ENCODE data around the gene CAD.

The CAD gene

GRCh38 chr2:27250652-27251379 is 33.6 kb downstream of the CAD start:
- no peak for DNase-seq (ENCODE audit: low spot score)
- TF ChIP-seq CTCF (IDR thresholded peaks at IDR 0.05; ENCODE audit: extremely low read depth, missing control alignments): no peak

DNA sequence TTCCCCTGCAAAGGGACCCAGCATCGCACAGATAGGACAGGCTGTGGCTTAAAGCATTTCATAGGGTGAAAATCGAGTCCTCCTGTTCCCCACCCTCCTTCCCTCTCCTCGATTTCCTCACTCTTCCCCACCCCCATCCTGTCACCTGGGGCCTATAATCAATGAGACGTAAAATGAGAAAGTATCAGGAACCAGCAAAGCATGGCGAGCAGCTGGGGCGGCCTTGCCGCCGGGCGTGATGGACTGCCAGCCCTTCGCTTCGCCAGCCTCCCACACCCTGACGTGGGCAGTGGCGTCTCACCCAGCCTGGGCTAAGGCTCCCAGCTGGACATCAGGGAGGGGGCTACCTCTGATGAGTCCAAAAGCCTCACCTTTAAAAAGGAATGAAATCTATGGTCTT is 34.6 kb downstream of the CAD start:
- no peak for TF ChIP-seq CTCF (IDR thresholded peaks at IDR 0.05; ENCODE audit: extremely low read depth, missing control alignments)
- no peak for DNase-seq (ENCODE audit: low spot score)

DNA sequence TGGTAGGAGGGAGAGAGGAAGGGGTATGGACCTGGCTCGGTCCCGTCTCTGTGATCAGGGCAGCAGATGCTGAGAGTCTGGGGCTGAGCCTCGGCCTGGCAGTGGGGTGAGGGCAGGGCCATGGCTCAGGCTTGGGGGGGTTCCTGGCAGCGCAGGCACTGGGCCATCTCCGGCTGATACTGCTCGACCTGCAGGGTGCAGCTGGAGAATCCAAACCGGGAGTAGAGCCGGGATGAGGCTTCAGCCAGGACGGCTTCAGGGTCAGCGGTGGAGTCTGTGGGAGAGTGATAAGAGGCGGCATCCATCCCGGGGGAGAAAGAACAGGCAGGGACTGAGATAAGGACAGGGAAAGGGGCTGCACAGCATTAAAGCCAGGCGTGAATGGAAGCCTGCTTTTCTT is 38.0 kb downstream of the CAD start:
- no peak for DNase-seq (ENCODE audit: low spot score)
- no peak for TF ChIP-seq CTCF (IDR thresholded peaks at IDR 0.05; ENCODE audit: extremely low read depth, missing control alignments)

GRCh38 chr2:27255660-27256059 is 38.5 kb downstream of the CAD start:
- no peak for DNase-seq (ENCODE audit: low spot score)
- TF ChIP-seq CTCF (IDR thresholded peaks at IDR 0.05; ENCODE audit: extremely low read depth, missing control alignments): no peak

DNA sequence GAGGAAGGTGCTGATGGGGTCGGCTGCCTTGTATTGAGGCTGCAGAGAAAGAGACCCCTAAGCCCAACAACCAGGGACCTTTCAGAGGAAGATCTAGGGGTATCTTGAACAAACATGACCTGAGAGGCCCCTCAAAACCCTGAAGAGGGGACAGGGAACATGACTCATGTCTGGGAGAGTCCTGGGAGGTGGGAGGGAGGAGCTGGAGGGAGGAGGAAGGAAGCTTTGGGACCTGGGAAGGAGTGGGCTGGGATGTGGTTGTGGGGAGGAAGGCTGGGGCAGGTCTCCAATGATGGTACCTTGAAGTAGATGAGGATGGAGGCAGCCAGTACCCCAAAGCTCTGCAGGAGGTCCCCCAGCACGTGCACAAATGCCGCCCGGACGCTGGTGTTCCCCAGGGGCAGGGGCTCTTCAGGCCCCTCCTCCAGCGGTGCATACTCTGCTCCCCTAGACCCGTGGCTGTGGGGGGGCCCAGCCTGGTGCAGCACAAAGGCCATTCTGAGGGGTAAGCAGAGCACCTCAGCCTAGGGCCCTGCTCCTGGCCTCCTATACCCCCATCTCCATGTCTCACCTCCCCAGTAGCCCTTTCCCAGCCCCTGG is 39.8 kb downstream of the CAD start:
- no peak for TF ChIP-seq CTCF (IDR thresholded peaks at IDR 0.05; ENCODE audit: extremely low read depth, missing control alignments)
- DNase-seq (ENCODE audit: low spot score): no peak

DNA sequence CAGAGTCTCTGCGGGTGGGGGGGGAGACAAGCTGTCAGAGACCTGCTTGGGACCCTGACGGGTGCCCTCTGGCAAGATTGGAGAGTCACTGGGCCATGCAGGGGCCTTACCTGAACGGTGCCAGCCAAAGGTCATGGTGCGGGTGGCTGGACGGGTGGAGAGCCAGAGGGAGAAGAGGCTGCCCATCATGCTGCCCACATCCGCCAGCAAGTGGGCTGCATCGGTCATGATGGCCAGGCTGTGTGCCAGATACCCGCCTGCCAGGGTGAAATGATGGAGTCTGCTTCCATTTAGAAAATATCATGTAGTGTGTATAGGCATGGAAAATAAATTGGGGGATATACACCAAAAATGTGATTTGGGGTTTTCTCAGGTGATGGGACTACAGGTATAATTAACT is 40.9 kb downstream of the CAD start:
- no peak for TF ChIP-seq CTCF (IDR thresholded peaks at IDR 0.05; ENCODE audit: extremely low read depth, missing control alignments)
- no peak for DNase-seq (ENCODE audit: low spot score)

DNA sequence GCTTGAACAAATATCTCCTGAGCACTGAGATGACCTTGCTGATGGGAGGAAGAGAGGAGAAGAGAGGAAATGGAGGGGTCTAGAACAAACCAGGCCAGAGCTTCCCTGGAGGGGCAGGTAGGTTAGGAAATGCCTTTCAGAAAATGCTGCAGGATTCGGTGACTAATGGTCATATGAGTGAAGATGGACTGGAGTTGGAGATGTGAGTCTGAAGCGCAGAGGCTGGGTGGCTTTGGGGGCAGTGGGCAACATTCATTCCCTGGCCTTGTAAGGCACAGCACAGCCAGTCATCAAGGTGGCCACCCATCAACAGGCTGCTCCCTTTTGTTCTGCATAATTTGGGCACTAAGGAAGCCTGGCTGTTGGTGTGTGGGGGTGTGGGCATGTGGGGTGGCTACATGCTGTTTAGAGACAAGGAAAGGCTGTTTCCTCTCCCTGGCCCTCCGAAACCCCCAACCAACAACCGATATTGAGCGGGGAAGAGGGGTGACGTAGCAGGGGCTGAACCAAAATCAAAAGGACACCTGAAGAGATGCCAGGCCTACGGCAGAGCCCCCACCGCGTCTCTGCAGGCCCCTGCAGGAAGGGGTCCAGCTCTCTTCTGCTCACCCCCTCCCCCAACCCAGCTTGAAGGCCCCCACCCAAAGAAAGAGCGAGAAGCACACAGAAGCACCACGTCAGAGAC is 44.2 kb downstream of the CAD start:
- DNase-seq (ENCODE audit: low spot score): no peak
- no peak for TF ChIP-seq CTCF (IDR thresholded peaks at IDR 0.05; ENCODE audit: extremely low read depth, missing control alignments)
